GM19467 (cell line): ENCODE data around the gene PEX26.
"Not testable (repeated sequence)": the region's sequence is repeated elsewhere in the genome, so short reads cannot be mapped to it uniquely, and the experiment has no call there.

Experiments used
- ATAC-seq: cut with Tn5 transposase; IDR thresholded peaks from one replicate; pipeline ENCODE4 v1.9.1; 2021; ENCODE audit warnings: mild to moderate bottlenecking, moderate library complexity; ENCODE audit not compliant: unreplicated experiment

PEX26 gene

DNA sequence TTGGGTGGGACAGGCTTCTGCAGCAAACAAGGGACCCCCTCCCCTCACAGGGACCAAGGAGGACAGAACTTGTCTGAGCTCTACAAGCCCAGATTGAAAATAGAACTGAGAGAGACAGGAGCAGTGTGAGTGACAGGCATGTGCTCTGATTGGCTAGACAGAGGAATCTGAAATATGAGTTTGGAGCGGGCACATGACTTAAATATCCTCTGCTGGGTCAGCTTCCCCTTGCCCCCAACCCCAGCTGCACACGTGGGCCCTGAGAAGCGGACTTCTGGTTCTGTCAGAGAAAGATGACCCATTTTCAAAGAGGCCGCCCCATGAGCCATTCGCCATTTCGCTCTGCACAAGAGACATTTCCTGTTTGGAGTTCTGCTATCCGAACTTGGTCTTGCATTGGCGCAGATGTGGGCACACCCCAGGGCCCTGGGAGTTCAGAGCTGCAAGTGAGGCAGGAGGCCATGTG, 38.1 kb downstream of the PEX26 start:
- no peak for ATAC-seq

DNA sequence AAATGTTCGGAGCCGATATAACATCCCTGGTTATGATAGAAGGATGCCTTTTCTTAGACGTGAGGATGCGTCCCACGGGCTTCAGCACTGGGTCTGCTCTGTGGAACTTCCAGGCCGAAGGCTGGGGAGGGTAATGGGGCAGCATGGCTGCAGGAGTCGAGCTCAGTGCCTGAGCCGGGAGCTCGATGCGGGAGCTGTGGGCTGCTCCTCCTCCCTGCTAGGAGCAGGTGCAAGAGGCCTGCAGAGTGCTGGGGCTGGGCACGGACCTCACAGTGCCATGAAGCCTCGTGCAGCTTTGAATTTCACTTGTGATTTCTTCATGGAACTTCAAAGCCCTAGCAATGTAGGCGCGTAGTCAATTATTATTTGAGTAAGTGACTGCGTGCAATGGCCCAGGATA, 38.8 kb downstream of the PEX26 start:
- no peak for ATAC-seq

DNA sequence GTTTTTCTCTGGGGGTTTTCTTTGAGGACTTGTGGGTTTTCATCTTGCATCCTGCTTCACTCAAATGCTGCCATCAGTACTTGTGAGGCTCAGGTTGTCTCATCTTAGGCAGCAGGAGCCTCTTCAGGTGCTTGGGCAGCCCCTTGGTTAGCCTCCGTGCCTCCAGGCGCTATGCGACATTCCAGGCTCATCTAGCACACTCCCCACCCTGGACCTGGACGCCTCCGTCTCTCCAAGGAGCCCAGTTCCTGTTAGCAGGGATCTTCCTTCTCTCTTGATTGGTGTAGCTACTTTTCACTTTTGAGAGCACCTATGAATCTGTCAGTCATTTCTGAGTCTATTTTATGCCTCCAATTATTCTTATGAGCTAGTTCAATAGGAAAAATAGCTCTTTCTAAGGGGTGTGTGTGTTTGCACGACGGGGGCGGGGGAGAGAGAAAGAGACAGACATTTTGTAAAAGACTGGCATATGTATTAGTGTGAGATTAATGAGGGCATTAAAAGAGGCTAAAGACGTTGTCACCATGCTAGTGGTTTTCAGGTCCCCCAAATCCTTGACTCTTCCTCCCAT, 40.6 kb downstream of the PEX26 start:
- ATAC-seq = no peak

DNA sequence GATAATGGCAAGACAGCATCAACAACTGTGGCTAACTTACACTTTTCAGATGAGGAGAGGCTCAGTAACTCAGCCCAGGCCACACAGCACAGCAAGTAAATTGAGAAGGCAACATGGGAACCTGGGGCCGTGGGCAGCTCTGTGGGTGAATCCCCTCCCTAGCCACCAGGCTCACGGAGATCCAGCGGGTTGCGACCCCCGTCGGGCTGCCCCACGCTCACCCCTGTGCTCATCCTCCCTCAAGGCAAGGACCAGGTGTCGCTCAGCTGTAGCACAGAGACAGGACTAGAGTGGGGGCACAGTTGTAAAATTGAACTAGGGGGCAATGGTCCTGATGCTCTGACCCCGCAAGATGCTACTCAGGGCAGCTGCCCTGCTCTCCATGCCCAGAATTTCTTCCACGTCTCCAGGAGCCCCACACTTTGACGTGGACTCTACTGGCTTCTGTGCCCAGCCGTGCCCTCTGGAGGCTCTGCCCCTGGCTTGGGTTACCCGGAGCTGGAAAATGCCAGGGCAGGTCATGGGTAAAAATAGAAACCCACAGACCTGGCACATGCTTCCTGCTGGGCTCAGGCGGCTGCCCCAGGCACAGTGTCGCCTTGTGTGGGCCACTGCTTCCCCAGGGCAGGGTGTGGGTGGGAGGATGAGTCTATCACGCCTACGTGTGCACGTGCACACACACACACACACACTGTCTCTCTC, 41.8 kb downstream of the PEX26 start:
- ATAC-seq = no peak

DNA sequence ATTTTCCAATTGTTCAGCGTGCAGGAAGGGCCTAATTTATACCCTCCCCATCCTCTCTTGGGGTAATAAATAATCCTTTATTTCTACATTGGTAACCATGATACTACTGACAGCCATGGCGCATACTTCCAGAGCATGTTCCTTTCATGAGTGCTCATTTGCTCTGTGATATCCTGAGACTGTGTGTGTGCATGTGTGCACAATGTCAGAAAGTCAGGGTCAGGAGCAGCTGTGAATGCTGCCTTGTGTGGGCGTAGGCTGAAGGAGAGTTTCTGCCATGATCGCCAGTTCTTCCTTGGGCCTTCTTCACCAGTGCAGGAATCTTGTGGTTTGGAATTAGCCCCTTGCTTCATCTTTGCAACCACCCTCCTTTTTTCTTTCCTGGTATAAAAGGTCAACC, 43.1 kb downstream of the PEX26 start:
- ATAC-seq = no peak

DNA sequence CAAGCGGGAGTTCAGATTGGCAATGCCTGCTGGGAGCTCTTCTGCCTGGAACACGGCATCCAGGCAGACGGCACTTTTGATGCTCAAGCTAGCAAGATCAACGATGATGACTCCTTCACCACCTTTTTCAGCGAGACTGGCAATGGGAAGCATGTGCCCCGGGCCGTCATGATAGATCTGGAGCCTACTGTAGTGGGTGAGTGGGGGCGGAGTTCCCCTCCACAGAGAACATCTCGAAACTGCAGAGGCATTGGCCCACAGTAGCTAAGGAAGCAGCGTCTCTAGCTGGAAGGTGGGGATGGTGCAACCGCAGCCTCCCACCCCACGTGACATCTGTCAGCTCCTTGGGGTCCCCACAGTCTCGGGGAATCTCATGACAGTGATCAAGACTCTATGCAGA, 43.7 kb downstream of the PEX26 start:
- no peak for ATAC-seq

DNA sequence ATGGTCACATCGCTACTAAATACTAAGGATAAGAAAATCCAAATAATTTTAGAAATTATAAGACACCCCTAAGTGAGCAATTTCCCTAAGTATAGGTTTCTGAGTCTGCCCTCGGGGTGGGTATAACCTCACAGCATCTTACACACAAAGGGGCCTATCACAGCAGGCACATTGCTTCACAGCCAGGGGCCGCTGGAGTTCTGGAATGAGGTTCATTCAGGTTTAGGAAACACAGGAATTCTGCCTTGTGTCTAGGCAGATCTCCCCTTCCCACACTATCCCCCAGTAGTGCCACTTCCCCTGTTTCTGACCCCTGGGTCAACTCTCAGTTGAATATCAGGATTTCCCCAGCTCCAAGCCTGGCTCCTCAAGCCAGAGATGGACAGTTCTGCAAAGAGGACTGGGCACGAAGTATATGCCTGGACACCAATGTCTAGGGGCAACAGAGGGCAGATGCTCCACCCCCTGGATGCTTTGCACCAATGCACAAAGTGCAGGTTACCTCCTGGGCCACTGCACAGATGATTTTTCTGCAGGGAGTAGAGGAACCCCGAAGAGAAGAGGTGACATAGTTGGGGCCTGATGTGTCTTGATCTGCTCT, 44.3 kb downstream of the PEX26 start:
- ATAC-seq = no peak

DNA sequence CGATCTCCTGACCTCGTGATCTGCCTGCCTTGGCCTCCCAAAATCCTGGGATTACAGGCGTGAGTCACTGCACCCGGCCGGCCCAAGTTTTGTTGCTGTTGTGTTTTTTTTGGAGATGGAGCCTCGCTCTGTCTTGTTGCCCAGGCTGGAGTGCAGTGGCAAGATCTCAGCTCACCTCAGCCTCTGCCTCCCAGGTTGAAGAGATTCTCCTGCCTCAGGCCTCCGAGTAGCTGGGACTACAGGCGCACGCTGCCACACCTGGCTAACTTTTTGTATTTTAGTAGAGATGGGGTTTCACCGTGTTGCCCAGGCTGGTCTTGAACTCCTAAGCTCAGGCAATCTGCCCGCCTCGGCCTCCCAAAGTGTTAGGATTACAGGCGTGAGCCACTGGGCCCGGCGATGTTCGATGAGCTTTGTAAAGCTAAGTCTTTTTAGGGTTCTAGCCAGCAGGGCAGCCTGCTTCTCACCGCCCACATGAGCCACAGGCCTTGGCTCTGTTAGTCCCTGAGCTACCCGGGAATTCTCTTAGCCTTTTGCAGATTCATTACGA, 45.8 kb downstream of the PEX26 start:
- ATAC-seq = not testable (repeated sequence)

DNA sequence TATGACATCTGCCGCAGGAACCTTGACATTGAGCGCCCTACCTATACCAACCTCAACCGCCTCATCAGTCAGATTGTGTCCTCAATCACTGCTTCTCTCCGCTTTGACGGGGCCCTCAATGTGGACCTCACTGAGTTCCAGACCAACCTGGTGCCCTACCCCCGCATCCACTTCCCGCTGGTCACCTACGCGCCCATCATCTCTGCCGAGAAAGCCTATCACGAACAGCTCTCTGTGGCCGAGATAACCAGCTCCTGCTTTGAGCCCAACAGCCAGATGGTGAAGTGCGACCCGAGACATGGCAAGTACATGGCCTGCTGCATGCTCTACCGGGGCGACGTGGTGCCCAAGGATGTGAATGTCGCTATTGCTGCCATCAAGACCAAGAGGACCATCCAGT, 48.8 kb downstream of the PEX26 start:
- ATAC-seq = no peak

DNA sequence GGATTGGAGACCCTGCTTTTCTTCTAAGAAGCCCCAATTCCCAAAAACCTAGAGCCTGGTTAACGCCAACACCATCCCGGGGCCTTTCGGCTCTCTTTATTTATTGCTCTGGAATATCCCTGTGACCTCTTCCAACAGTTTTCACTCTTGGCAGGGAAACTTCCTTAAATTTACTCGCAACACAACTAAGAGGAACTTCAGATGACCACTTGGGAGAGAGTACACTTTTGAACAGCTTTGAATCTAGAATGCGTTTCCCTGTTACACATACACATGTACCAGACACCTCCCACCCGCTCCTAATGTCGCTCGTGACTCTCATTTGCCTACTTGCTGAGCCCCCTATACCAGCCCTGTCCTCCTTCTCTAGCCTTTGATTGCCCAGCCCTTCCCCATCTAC, 52.2 kb downstream of the PEX26 start:
- no peak for ATAC-seq

DNA sequence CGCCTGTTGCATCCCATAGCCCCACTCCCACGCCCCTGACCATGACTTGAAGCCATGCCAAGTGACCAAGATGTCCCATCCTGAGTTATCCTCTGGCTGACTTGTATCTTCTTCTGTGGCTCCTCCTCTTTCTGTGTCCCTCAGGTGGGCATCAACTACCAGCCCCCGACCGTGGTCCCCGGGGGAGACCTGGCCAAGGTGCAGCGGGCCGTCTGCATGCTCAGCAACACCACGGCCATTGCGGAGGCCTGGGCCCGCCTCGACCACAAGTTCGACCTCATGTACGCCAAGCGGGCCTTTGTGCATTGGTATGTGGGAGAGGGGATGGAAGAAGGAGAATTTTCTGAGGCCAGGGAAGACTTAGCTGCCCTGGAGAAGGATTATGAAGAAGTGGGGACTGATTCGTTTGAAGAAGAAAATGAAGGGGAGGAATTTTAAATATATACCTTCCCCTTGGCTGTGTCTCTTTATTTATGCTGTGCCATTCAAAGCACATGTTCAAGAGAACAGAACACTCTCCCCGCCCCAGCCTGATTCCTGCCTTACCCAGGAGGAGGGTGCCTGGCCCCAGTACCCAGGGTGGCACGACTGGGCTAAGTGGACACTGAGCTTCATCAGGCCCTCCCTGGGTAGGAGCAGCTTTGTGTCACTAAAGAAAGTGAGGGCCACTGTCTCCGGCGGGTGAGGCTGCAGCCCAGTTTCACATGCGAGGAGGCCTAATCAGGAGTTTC, 53.1 kb downstream of the PEX26 start:
- ATAC-seq = no peak

DNA sequence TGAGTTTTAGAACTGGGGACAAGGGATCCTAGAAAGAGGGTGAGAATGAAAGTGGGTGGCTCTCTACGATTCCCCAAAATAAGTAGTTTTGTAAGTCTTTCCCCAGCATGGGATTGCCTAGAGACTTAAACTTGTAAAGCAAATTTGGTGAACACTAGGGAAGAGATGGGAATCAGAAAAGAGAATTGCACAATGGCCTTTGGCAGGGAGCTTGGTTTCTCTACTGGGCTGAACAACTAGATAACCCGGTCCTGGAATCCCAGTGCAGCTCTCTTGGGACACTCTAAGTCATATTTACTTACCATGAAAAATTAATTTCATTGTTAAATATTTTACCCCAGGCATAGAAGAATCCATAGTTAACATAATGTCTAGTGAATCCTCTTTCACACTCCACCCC, 55.7 kb downstream of the PEX26 start:
- ATAC-seq = no peak

DNA sequence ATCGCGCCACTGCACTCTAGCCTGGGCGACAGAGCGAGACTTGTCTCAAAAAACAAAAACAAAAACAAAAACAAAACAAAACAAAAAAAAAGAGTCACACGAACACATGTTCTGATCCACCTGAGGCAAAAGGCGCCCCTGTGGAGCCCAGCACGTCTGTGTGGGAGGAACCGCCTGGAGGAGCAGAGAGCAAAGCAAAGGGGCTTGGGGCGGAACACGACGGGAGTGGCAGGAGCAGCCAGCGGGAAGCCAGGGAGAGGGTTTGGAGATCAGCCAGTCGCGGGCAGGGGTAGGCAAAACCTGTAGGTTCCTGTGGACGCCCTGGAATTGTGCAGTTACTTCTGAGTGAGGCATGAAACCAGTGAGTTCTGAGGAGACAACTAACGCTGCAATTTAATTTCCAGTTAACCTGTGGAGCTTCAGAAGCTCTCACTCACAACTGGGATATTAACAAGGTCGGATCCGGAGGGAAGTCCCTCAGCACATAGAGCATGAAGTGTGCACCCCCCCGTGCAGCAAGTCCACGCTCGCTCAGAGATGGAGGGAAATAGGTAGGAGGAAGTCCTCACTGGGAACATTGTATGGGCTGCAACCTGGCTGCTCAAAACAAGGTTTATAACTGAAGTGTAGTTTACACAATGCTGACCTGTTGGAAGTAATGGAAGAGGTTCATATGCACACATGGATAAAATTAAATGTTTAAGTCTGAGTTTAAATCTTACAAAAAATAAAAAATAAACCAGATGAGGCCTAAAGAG, 59.0 kb downstream of the PEX26 start:
- no peak for ATAC-seq

DNA sequence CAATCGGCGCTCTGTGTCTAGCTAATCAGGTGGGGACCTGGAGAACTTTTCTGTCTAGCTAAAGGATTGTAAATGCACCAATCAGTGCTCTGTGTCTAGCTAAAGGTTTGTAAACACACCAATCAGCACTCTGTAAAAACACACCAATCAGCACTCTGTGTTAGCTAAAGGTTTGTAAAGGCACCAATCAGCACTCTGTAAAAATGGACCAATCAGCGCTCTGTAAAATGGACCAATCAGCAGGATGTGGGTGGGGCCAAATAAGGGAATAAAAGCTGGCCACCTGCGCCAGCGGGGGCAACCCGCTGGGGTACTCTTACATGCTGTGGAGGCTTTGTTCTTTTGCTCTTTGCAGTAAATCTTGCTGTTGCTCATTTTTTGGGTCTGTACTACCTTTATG, 63.2 kb downstream of the PEX26 start:
- not testable (repeated sequence) for ATAC-seq

DNA sequence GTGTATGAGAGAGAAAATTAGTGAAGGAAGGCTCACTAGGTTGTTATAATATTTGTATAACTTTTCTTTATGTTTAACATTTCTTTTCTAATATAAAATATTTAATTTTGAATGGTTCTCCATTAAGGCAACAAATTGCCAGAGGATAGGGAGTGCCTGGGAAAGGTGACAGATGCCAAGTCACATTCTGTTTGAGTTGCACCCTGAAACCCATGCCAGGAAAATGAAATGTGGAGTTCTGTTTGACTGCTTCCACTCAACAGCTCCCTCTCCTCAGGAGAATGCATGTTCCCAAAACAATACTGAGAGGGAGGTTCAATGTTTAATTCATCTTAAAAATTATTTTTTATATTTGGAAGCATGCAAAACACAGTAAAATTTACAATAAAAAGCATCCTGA, 66.3 kb downstream of the PEX26 start:
- ATAC-seq = no peak

DNA sequence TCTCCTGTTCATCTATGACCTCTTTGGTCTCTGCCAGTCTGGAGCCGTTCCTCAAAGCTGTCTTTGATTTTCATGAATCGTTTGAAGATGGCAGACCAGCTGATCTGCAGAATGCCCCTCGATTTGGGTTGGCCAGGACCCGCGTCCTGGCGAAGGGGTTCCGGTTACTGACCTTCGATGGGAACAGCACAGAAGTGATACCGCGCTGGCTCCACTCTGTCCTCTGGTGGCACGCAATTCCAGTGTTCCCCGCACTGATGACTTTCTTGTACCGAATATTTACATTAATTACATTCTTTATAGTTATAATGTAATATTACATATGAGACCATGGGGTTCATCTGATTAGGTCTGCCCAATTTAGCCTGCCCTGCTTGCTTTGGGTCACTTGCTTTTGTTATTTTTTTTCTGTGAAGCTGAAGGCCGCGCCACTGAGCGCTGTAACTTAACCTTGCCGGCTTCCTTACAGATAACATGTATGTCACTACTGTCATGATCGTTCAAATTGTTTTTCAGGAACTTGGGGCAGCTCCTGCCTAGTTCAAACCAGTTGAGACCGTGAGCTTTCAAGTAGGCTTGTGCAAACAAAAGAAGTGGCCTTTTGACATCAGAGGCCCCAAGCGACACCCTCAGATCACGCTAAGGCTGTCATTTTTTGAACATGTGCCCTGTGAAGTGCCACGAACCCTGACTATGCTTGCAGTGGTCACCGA, 68.0 kb downstream of the PEX26 start:
- ATAC-seq = no peak

DNA sequence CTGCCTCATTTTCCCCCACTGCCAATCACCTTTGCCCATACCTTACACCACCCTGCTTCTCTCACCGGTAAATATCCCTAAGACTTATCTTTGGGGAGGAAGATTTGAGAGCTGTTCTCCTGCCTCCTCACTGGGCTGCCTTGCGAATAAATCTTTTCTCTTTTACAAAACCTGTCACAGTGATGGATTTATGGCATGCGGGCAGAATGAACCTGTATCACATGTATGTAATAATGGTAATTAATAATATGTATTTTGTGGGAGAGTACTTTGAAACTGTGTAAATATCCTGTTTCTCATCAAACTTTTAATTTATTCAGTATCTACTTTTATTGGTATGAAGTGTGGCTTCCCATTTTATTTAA, 68.6 kb downstream of the PEX26 start:
- ATAC-seq = no peak

DNA sequence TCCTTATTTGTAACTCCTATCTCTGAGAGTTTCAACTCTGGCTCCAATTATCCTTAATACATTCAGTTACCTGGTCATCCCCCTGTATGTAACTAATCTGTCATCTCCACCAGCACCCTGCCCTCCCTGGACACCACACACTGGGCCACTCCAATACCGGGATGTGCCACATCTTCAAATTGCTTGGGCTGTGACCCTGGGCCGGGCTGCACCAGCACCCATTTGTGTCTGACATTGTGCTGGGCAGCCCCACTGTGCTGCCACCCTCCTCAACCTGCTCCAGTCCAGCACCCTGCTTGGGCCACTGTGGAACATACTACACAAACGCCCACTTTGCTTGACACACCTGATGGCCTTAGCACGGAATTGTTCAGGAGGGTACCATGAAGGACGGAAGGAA, 70.0 kb downstream of the PEX26 start:
- no peak for ATAC-seq

DNA sequence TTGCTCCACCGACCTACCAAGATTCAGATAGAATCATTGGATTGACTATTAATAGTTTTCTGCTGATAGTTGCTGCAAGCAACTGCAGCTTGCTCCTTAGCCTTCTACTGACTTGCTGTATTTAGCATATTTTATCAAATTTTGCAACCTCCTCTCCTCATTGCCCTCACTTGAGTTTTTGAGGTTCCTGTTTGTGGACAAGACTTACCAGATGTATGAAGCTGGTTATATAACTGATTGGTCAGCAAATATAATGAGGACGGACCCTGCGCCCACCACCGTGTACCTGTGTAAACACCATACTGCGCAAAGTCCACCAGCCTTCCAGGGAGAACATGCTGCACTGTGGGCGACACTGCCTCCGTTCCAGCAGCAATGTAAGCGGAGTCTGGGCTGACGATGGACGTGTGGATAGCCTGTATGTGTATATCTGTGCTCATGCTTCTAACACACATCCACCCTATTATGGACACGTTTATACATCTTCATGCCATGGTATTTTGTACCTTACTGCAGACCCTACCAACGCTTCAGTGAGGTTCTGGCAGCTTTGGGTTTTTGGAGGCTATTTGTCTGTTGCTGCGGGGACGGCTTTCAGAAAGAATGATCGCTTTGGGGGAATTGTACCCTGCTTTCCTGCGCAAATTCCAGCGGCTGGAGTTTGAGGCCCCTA, 70.6 kb downstream of the PEX26 start:
- no peak for ATAC-seq

DNA sequence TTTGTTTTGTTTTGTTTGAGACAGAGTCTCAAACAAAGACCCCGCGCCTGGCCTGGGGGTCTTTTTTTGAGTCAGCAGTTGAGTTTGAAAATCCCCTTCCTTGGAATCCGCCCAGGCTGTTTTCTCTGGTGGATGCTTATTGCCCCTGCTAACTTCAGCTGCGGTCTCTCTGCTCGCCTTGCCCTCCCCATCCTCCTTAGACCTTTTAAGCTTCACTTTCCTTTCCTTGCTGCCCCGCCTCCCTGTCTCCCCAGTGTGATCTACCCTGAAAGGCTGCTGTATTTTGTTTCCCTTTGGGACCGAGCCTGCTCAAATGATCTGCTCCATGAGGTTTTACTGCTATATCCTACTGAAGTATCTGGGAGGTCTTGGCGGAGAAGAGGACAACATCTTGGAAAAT, 74.7 kb downstream of the PEX26 start:
- ATAC-seq = no peak
